Subcutaneous abdominal adipose tissue (tissue), 5 donors: ENCODE results near the gene TPPP3.
A peak's percentile ranks its signal among the peaks of the same experiment; 100 is the strongest.

Source experiments
- H3K27ac ChIP-seq: one replicate; pipeline ENCODE4 v1.7.0; 2013; ENCODE audit warnings: low read depth, mild to moderate bottlenecking, inconsistent platforms, low read length, moderate library complexity
- H3K27me3 ChIP-seq, 5 donors: one replicate each; pipeline ENCODE4 v1.7.0; 2013; ENCODE audit warnings: low read length in 5 of 5, inconsistent platforms in 1 of 5; ENCODE audit not compliant: control insufficient read depth in 5 of 5, insufficient read depth in 4 of 5
- H3K36me3 ChIP-seq, 5 donors: one replicate each; pipeline ENCODE4 v1.7.0; 2013; ENCODE audit warnings: low read length in 5 of 5; ENCODE audit not compliant: control insufficient read depth in 5 of 5, insufficient read depth in 5 of 5
- H3K4me1 ChIP-seq, 5 donors: one replicate each; pipeline ENCODE4 v1.7.0; 2013; ENCODE audit warnings: low read length in 5 of 5, mild to moderate bottlenecking in 3 of 5, moderate library complexity in 1 of 5; ENCODE audit not compliant: control insufficient read depth in 5 of 5, insufficient read depth in 5 of 5
- H3K4me3 ChIP-seq, 5 donors: one replicate each; pipeline ENCODE4 v1.7.0; 2013; ENCODE audit warnings: low read length in 5 of 5, low read depth in 1 of 5
- H3K9ac ChIP-seq, 5 donors: one replicate each; pipeline ENCODE4 v1.7.0; 2013; ENCODE audit warnings: low read length in 5 of 5, mild to moderate bottlenecking in 4 of 5, moderate library complexity in 3 of 5
- H3K9me3 ChIP-seq, 5 donors: one replicate each; pipeline ENCODE4 v1.7.0; 2013; ENCODE audit warnings: low read length in 5 of 5; ENCODE audit not compliant: control insufficient read depth in 5 of 5
- donor health status: healthy.
- donor health status: healthy.
- donor health status: healthy.
- donor health status: healthy.
- donor health status: healthy.

TPPP3 gene

DNA sequence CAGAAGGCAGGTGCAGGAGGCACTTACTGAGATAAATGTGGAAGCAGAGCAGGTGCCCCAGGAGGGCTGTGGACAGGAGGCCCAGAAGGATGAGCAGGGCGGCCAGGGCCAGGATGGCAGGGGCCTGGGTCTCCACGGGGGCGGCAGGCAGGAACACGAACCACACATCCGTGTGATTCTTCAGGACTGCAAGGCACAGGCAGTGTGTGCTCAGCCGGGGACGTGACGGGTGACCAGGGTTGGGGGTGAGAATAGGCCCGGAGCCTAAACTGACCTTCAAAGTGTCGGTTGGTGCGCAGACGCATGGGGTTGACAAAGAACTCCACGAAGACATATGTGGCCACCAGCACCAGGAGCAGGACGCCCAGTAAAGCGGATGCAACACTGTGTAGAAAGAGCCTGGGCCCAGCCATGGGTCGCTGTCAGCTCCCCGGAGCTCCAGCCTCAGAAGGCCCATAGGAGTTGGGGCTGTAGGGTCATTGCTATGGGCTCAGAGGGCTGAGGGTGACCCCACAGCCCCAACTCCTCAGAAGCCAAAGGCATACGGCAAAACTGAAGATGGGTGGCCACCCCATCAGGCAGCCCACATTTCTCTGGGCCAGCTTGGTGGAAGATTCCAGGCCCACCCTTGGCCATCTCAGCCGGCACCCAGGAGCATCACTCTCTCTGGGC, 5.4 kb upstream of the TPPP3 start:
- Histone ChIP-seq H3K27ac (no peak overlapping the region), H3K4me1 (peaks cover 9 to 59% (median 48%) of the 10 kb centered on the region in 5 donors), H3K9me3 (no peaks in the 10 kb centered on the region), H3K4me3 (peak overlapping the region in 1 of 5 donors; percentile 25), H3K27me3 (peaks cover 0 to 23% (median 11%) of the 10 kb centered on the region in 5 donors), H3K36me3 (peaks cover 0 to 4% (median 0%) of the 10 kb centered on the region in 5 donors), H3K9ac (no peak overlapping the region)

DNA sequence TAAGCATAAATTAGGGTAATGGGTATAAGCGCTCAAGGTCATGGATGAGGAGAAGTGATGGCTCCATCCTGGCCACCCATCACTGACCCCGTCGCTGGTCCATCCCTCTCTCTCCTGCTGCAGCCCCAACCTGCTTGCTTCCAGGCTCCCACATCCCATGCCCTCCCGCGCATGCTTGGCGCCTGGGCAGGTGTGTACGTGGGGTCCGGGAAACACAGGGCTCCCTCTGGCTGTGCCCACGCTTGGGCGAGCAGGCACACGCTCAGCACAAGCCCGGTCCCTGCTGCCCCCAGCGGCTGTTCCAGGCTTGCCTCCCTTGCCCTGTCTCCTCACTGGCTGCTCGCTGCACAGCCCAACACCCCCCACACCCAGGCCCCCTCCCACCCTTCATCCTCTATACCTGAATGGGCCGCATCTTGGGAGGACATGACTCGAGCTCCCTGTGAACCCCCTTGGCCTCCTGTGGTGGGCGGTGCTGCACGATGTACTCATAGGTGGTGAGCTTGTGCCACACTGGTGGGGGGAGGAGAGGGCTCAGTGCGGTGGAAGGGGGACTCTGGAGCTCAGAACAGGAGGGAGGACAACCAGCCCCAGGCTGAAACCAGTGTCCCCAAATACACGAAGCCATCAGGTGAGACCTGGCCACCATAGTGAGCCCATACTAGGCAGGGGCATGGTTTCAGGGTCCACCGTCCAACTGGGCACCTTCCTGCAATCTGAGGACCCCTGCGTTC, 4.7 kb upstream of the TPPP3 start:
- Histone ChIP-seq H3K9ac (no peak overlapping the region), H3K27me3 (peaks cover 0 to 27% (median 12%) of the 10 kb centered on the region in 5 donors), H3K36me3 (peaks cover 0 to 4% (median 0%) of the 10 kb centered on the region in 5 donors), H3K4me3 (peak overlapping the region in 1 of 5 donors; percentile 11), H3K9me3 (no peaks in the 10 kb centered on the region), H3K27ac (no peak overlapping the region), H3K4me1 (peaks cover 9 to 65% (median 54%) of the 10 kb centered on the region in 5 donors)

DNA sequence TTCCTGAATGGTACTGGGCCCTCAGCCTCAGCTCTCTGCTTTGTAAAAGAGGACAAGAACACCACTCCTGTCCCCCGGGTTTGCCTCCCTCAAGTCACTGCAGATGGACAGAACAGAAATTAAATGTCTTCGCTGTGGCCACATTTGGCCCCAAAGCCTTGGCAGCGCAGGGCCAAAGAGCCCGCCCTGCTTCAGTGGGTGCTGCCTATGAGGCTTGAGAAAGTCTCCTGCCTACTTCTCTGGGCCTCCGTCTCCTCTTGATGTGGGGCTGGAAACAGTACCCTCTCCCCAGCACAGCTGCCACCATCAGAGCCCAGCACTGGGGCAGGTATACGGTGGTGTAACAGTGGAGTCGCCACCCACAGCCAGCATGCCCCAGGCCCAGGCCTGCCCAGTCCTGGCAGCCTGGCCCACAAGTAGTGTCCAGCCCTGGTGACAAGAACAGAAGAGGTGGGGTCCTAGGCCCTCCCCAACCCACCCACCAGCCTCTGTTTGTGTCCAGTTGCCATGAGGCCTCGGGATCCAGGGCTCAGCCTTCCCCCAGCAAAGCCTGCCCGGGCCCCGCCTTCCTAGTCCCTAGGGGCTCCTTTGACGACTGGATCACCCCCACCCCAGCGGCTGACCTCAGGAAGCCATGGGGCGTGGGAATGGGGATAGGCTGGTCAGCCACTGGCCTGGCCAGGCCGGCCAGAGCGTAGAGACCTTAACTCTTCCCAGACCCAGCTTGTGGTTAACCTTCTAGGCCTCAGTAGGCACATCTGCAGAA, 3.9 kb upstream of the TPPP3 start:
- H3K9ac ChIP-seq: no peak overlapping the region

DNA sequence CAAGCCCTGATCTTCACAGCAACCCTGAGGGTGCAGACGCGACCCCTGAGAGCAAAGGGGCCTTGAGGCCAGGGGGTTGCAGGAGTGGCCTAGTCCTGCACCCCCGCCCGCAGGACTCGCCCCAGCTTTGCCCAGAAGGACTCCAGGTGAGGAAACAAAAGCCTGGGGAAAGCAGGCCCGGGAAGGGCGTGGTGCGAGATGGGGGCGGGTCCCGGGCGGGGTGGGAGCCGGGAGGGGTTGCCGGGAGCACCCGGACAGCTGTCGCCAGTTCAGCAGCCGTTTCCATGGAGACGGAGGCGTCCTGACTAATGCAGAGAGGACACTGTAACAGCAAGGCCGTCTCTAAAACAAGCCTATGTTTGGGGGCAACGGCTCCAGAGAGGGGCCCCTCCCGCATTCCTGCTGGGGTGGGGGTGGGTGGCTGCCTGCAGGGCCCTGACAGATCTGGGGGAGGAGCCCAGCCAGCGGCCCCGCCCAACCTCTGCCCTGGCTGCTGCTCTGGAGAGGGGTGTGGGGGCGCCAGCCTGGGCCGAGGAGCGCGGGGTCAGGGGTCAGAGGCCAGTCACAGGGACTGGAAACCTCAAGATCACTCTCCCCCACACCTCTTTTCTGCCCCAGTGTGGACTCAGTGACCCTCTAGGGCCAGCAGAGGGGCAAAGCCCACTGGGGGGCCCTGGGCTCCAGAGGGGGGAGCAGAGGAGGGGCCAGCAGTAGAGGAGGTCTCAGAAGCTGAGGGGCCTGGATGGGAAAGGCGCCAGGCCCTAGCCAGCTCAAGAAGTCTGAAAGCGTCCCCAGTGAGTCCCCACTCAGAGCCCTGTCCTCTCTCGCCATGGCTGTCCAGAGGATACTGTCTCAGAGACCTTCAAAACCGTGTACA, 3.1 kb upstream of the TPPP3 start:
- peaks cover 0 to 38% (median 21%) of the 10 kb centered on the region in 5 donors for H3K27me3 ChIP-seq
- H3K9ac ChIP-seq: no peak overlapping the region
- peak overlapping the region in 2 of 5 donors; percentile 1 to 6 for H3K4me3 ChIP-seq
- peaks cover 9 to 81% (median 70%) of the 10 kb centered on the region in 5 donors for H3K4me1 ChIP-seq
- peak overlapping the region; percentile 60 for H3K27ac ChIP-seq
- H3K9me3 ChIP-seq: no peaks in the 10 kb centered on the region
- peaks cover 0 to 4% (median 0%) of the 10 kb centered on the region in 5 donors for H3K36me3 ChIP-seq

More for the DNA sequence above, 3.9 kb upstream of the TPPP3 start:
- no peaks in the 10 kb centered on the region for H3K9me3 ChIP-seq
- peaks cover 0 to 4% (median 0%) of the 10 kb centered on the region in 5 donors for H3K36me3 ChIP-seq
- peaks cover 0 to 33% (median 18%) of the 10 kb centered on the region in 5 donors for H3K27me3 ChIP-seq
- peak overlapping the region; percentile 60 for H3K27ac ChIP-seq
- H3K4me1 ChIP-seq: peaks cover 9 to 72% (median 62%) of the 10 kb centered on the region in 5 donors
- peak overlapping the region in 2 of 5 donors; percentile 6 to 16 for H3K4me3 ChIP-seq

DNA sequence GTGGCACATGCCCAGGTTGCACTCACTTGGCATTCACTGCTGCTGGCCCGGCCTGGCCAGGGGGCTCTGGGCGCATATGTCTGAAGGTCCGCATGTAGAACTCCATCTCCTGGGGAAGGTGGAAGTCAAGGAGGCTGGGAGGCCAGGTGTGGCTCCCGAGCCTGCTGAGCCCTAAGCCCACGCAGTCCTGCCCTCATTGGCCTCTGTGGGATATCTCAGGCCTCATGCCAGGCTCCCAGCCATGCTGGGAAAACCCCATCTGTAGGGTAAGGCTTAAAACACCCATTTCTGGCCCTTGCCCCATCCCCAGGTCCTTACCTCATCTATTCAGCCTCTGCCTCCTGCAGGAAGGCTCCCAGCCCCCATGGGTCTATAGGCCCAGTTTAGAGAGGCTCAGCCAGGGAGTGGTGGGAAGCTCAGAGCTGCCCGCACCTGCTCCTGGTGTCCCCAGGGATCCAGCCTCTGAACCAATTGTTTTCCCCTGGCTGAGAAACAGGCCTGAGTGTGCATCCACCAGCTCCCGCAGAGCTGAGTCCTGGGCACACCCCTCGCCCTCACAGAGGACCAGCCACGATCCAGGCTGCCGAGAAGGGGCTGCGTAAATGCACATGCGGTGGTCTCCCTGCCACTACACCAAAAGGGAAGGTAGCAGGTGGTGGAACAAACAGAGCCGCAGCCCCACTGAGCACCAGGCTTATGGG, 2.3 kb upstream of the TPPP3 start:
- Histone ChIP-seq H3K9ac (peak overlapping the region in 1 of 5 donors; percentile 13), H3K27ac (no peak overlapping the region), H3K9me3 (no peaks in the 10 kb centered on the region), H3K4me1 (peaks cover 10 to 88% (median 78%) of the 10 kb centered on the region in 5 donors), H3K4me3 (peak overlapping the region in 1 of 5 donors; percentile 1), H3K36me3 (peaks cover 0 to 3% (median 0%) of the 10 kb centered on the region in 5 donors), H3K27me3 (peaks cover 0 to 42% (median 21%) of the 10 kb centered on the region in 5 donors)

DNA sequence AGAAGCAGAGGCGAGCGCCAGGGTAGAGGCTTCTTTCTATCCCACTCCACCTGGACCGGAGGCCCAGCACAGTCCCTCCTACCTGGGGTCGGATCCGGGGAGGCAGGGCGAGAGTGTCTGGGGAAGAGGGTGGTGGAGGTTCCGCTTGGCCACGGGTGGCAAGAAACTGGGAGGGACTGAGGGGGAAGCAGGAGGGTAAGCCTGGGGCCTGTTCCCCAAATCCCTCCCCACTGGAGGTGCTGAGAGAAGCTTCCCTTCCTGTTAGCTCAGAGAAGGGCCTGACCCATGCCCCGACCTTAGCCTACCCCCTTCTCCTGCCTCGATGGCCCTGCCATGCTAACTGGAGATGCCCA, 1.8 kb upstream of the TPPP3 start:
- Histone ChIP-seq H3K4me3 (peak overlapping the region in 3 of 5 donors; percentile 27 to 77 (median 68)), H3K27me3 (peaks cover 0 to 43% (median 21%) of the 10 kb centered on the region in 5 donors), H3K9ac (peak overlapping the region in 1 of 5 donors; percentile 13), H3K36me3 (peaks cover 0 to 7% (median 0%) of the 10 kb centered on the region in 5 donors), H3K9me3 (no peaks in the 10 kb centered on the region), H3K4me1 (peaks cover 12 to 94% (median 79%) of the 10 kb centered on the region in 5 donors), H3K27ac (no peak overlapping the region)

DNA sequence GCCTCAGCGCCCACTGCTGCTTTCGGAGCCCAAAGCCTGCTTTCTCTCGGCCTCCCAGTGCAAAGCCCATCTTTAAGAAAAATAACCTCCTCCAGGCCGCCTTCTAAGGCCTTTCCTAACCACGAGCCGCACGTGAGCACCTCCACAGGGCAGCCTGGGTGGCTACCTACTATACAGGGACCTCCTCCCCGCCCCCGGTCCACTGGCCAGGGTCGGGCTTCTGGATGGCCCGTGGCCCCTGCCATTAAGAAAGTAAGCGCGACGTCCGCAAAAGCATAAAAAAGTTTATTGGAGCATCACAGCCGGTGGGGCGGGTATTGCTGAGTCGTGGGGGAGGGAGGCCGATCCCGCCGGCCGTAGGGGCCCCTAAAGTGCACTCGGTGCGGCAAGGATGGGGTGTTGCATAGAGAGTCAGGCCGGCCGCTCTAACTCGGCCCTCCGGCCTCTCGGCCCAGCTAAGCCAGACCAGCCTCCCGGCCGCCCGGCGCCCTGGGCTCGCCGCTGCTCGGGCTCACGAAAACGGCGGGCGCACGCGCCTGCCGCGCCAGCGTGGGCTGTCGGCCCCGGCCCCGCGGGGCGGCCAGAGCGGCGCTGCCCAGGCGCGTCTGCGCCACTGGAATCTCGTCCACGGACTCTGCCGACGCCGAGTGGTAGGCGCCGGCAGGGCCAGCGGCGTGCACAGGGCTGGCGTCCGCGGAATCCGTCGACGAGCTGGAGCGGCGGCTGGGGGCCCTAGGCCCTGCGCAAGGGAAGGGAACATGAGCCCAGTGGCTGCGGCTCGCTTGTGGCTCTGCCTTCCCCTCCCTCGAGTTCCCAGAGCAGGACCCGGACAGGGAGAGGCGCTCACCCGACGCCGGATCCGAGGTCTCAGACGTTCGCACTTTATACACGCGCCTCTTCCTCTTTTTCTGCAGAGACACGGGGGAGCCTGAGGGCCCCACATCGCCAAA, 1.1 kb upstream of the TPPP3 start:
- Histone ChIP-seq H3K27me3 (peaks cover 0 to 44% (median 21%) of the 10 kb centered on the region in 5 donors), H3K9me3 (no peaks in the 10 kb centered on the region), H3K9ac (peak overlapping the region in 2 of 5 donors; percentile 53 to 68), H3K4me3 (peak overlapping the region in 4 of 5 donors; percentile 56 to 82 (median 72)), H3K36me3 (peaks cover 0 to 13% (median 0%) of the 10 kb centered on the region in 5 donors), H3K4me1 (peaks cover 12 to 98% (median 82%) of the 10 kb centered on the region in 5 donors), H3K27ac (no peak overlapping the region)

DNA sequence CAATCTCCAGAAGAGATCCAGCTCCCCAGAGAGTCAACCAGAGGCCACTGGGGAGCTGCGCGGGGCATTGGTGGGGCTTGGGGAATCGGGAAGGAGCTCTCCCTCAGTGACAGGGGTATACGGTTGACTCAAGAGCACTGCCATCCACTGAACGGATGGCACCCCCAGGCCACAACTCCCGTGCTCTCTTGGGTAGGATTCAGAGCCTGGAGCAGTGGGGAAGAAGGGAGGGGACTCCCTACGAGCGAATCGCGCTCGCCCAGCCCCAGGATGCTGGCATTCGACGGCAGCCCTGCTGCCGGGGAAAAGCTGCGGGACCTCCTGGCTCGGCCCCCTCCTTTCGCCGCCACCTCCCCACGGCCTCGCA, 473 bp upstream of the TPPP3 start:
- H3K36me3 ChIP-seq: peaks cover 0 to 13% (median 0%) of the 10 kb centered on the region in 5 donors
- peaks cover 12 to 95% (median 76%) of the 10 kb centered on the region in 5 donors for H3K4me1 ChIP-seq
- H3K4me3 ChIP-seq: peak overlapping the region; percentile 56 to 82 (median 68)
- H3K9me3 ChIP-seq: no peaks in the 10 kb centered on the region
- peak overlapping the region in 3 of 5 donors; percentile 45 to 68 (median 53) for H3K9ac ChIP-seq
- H3K27ac ChIP-seq: peak overlapping the region; percentile 37
- H3K27me3 ChIP-seq: peaks cover 0 to 44% (median 21%) of the 10 kb centered on the region in 5 donors
